ENCODE data around the gene GOLGA3.

DNA sequence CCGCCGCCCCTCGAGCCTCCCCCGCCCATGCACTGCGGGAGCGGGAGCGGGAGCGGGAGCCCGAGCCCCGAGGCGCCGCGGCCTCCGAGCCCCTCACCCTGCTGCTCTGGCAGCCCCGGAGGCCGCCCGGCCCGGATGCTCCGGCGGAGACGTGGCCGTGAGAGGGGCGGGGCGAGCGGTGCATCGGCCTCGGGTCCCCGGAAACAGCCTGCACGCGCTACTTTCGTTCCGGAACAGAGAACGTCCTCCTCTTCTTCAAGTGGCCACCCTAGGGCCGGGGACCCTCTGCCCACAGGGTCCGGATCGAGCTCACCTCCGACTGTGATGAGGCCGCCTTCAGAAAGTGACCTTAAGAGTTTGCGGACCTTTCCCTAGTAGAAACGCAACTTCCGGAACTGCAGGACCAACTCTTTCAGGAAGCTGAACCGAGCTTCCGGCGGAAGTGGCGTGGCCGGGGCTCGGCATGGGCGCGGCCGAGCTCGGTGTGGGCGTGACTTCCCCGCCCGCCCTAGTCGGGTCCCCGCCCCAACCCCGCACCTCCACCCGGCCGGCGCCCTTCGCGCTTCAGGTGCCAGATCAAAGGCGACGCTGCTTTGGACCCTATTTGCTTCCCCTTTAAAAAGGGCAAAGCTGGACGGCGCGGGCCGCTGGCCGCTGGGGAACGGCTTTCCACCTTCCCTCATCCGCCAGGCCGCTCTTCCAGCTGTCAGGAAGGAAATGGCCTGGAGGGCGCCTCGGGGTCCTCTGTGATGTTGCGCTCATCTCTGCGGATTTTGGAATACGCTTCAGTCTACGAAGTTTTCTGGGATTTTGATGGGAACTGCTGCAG is at the start of gene GOLGA3:
- TF ChIP-seq, protein P1, sequence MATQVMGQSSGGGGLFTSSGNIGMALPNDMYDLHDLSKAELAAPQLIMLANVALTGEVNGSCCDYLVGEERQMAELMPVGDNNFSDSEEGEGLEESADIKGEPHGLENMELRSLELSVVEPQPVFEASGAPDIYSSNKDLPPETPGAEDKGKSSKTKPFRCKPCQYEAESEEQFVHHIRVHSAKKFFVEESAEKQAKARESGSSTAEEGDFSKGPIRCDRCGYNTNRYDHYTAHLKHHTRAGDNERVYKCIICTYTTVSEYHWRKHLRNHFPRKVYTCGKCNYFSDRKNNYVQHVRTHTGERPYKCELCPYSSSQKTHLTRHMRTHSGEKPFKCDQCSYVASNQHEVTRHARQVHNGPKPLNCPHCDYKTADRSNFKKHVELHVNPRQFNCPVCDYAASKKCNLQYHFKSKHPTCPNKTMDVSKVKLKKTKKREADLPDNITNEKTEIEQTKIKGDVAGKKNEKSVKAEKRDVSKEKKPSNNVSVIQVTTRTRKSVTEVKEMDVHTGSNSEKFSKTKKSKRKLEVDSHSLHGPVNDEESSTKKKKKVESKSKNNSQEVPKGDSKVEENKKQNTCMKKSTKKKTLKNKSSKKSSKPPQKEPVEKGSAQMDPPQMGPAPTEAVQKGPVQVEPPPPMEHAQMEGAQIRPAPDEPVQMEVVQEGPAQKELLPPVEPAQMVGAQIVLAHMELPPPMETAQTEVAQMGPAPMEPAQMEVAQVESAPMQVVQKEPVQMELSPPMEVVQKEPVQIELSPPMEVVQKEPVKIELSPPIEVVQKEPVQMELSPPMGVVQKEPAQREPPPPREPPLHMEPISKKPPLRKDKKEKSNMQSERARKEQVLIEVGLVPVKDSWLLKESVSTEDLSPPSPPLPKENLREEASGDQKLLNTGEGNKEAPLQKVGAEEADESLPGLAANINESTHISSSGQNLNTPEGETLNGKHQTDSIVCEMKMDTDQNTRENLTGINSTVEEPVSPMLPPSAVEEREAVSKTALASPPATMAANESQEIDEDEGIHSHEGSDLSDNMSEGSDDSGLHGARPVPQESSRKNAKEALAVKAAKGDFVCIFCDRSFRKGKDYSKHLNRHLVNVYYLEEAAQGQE (IDR thresholded peaks at IDR 0.05; ENCODE audit: insufficient read depth in 1 of 2, low read depth in 2 of 2, low read length in 2 of 2): peak; percentile 5 to 55; a peak in 1 of 4 replicates
- TF ChIP-seq POLR2AphosphoS5 (IDR thresholded peaks at IDR 0.05; ENCODE audit: low read depth, low read length): peak; percentile 60
- TF ChIP-seq SIN3A (IDR thresholded peaks at IDR 0.05; ENCODE audit: borderline replicate concordance, insufficient read depth, low read length): peak; percentile 69; the same call in 1 of the 2 replicates

All from PFSK-1 (cell line).